ENCODE data around the gene TCTA.

TCTA gene

GRCh38 chr3:49410846-49411534 lies 1.2 kb upstream of the TCTA start:
- no peak for DNase-seq (ENCODE audit: low read depth)

- DNase-seq (ENCODE audit: low read depth): no peak
These were observed 672 bp upstream of the TCTA start for GRCh38 chr3:49411535-49411967.

- DNase-seq (ENCODE audit: low read depth): no peak
These were observed 562 bp downstream of the TCTA start for GRCh38 chr3:49412632-49413337.

GRCh38 chr3:49413338-49413734 lies 1.1 kb downstream of the TCTA start:
- no peak for DNase-seq (ENCODE audit: low read depth)

- DNase-seq (ENCODE audit: low read depth): no peak
These were observed 2.5 kb downstream of the TCTA start for GRCh38 chr3:49414753-49415152.

GRCh38 chr3:49415931-49416601 lies 3.8 kb downstream of the TCTA start:
- DNase-seq (ENCODE audit: low read depth): no peak

GRCh38 chr3:49416867-49417266 lies 4.6 kb downstream of the TCTA start:
- no peak for DNase-seq (ENCODE audit: low read depth)

GRCh38 chr3:49417516-49418120 lies 5.4 kb downstream of the TCTA start:
- no peak for DNase-seq (ENCODE audit: low read depth)

- DNase-seq (ENCODE audit: low read depth): no peak
These were observed 9.7 kb downstream of the TCTA start for GRCh38 chr3:49421890-49422378.

GRCh38 chr3:49422379-49423248 lies 10.4 kb downstream of the TCTA start, which contains the start of gene AMT:
Gene AMT (minus strand): TSS chr3:49422473. CDS start chr3:49422450, 23 bp downstream.
- DNase-seq (ENCODE audit: low read depth): no peak

- no peak for DNase-seq (ENCODE audit: low read depth)
These were observed 12.6 kb downstream of the TCTA start for GRCh38 chr3:49424816-49425215.

- no peak for DNase-seq (ENCODE audit: low read depth)
These were observed 15.4 kb downstream of the TCTA start for GRCh38 chr3:49427586-49427985.

- no peak for DNase-seq (ENCODE audit: low read depth)
These were observed 16.5 kb downstream of the TCTA start for GRCh38 chr3:49428752-49429080.

- DNase-seq (ENCODE audit: low read depth): no peak
These were observed 22.5 kb downstream of the TCTA start for GRCh38 chr3:49434731-49435130.

GRCh38 chr3:49445391-49445790 lies 33.2 kb downstream of the TCTA start:
- DNase-seq (ENCODE audit: low read depth): no peak

GRCh38 chr3:49453621-49454020 lies 41.4 kb downstream of the TCTA start:
- no peak for DNase-seq (ENCODE audit: low read depth)

- no peak for DNase-seq (ENCODE audit: low read depth)
These were observed 42.2 kb downstream of the TCTA start for GRCh38 chr3:49454458-49454857.

GRCh38 chr3:49454898-49455681 lies 42.9 kb downstream of the TCTA start:
- DNase-seq (ENCODE audit: low read depth): no peak

- DNase-seq (ENCODE audit: low read depth): no peak
These were observed 44.2 kb downstream of the TCTA start for GRCh38 chr3:49456466-49456865.

- DNase-seq (ENCODE audit: low read depth): no peak
These were observed 48.1 kb downstream of the TCTA start for GRCh38 chr3:49460188-49460890.
